HT1080 (cell line): Measurements from ENCODE around the gene SEZ6. TPM values are rescaled to one million over a fixed set of nuclear protein-coding genes. Genes with fewer than 3 reads are reported as not detected.

Experiments used
- DNase-seq: peaks from one replicate; pipeline ENCODE4 v3.0.0-alpha.2; 2015; ENCODE audit warnings: low read depth
- polyA plus RNA-seq, 2 experiments: library from polyadenylated mRNA; depleted of rRNA; stranded (reverse); fragments of >200 nt; gene quantifications; 2 replicates each; pipeline ENCODE4 v1.2.3, GENCODE V29; 2015
- total RNA-seq: library from RNA; depleted of rRNA; stranded (reverse); fragments of >200 nt; shearing (Covaris generic); gene quantifications from 2 replicates; pipeline ENCODE4 v1.2.3, GENCODE V29; 2014; rRNA removed

Gene SEZ6
- not detected in 2 replicates for total RNA-seq
- polyA plus RNA-seq (2015; cell fraction: cytosol; rRNA removed) = 0.40 TPM in 1 of 2 replicates, not detected in the other
- polyA plus RNA-seq (2015; cell fraction: nucleus; rRNA removed) = 0.05 TPM in 1 of 2 replicates, not detected in the other

GRCh38 chr17:29005936-29006511 lies at the start of gene SEZ6:
TSS of gene SEZ6 (minus strand) at chr17:29006033. CDS start at chr17:29005869, 164 bp downstream.
- DNase-seq = peak; percentile 29

GRCh38 chr17:29054835-29055234 lies 49.0 kb upstream of the SEZ6 start:
- DNase-seq = no peak

- DNase-seq = no peak
Observed at GRCh38 chr17:29051731-29052130, 45.9 kb upstream of the SEZ6 start.

- no peak for DNase-seq
Observed at GRCh38 chr17:29051194-29051593, 45.4 kb upstream of the SEZ6 start.

GRCh38 chr17:29050176-29050575 lies 44.3 kb upstream of the SEZ6 start:
- no peak for DNase-seq

GRCh38 chr17:29049541-29050145 lies 43.8 kb upstream of the SEZ6 start:
- no peak for DNase-seq

- DNase-seq = peak; percentile 10
Observed at GRCh38 chr17:29048440-29049368, 42.9 kb upstream of the SEZ6 start.

- DNase-seq = no peak
Observed at GRCh38 chr17:29046473-29046839, 40.6 kb upstream of the SEZ6 start.

- no peak for DNase-seq
Observed at GRCh38 chr17:29045734-29046472, 40.1 kb upstream of the SEZ6 start.

- DNase-seq = no peak
Observed at GRCh38 chr17:29045026-29045425, 39.2 kb upstream of the SEZ6 start.

- DNase-seq = no peak
Observed at GRCh38 chr17:29043539-29044145, 37.8 kb upstream of the SEZ6 start.

GRCh38 chr17:29042679-29043538 lies 37.1 kb upstream of the SEZ6 start, which contains the start of gene PIPOX:
TSS of gene PIPOX (plus strand) at chr17:29043141. CDS start at chr17:29043226, 85 bp downstream.
- DNase-seq = peak; percentile 17

- no peak for DNase-seq
Observed at GRCh38 chr17:29042026-29042678, 36.3 kb upstream of the SEZ6 start.

- no peak for DNase-seq
Observed at GRCh38 chr17:29041571-29041970, 35.7 kb upstream of the SEZ6 start.

GRCh38 chr17:29041091-29041490 lies 35.3 kb upstream of the SEZ6 start:
- DNase-seq = no peak

GRCh38 chr17:29039764-29040598 lies 34.1 kb upstream of the SEZ6 start:
- peak; percentile 87 for DNase-seq

- no peak for DNase-seq
Observed at GRCh38 chr17:29038085-29038795, 32.4 kb upstream of the SEZ6 start.

- DNase-seq = no peak
Observed at GRCh38 chr17:29037739-29038084, 31.9 kb upstream of the SEZ6 start.
